BE2C (cell line): ENCODE measurements around the gene SNX9.

ENCODE experiments used
- DNase-seq: peaks from one replicate; pipeline ENCODE4 v3.0.0-alpha.2; 2020
- H3K27me3 ChIP-seq: fragments of 250-450 bp; sonication (Bioruptor Pico); 2 replicates; pipeline ENCODE4 v1.5.1; 2020; ENCODE audit warnings: mild to moderate bottlenecking
- H3K36me3 ChIP-seq: fragments of 250-450 bp; sonication (Bioruptor Pico); 2 replicates; pipeline ENCODE4 v1.5.1; 2020; ENCODE audit warnings: mild to moderate bottlenecking
- H3K4me1 ChIP-seq: fragments of 250-450 bp; sonication (Bioruptor Pico); 2 replicates; pipeline ENCODE4 v1.5.1; 2020
- H3K4me3 ChIP-seq: 2 replicates; pipeline ENCODE4 v1.5.1; 2011; ENCODE audit warnings: low read depth, low read length
- H3K9me3 ChIP-seq: fragments of 250-450 bp; sonication (Bioruptor Pico); 2 replicates; pipeline ENCODE4 v1.5.1; 2020
- CTCF ChIP-seq: IDR thresholded peaks from 2 replicates; pipeline ENCODE4 v1.5.1; 2012; ENCODE audit warnings: mild to moderate bottlenecking, low read depth, low read length

The SNX9 gene

DNA sequence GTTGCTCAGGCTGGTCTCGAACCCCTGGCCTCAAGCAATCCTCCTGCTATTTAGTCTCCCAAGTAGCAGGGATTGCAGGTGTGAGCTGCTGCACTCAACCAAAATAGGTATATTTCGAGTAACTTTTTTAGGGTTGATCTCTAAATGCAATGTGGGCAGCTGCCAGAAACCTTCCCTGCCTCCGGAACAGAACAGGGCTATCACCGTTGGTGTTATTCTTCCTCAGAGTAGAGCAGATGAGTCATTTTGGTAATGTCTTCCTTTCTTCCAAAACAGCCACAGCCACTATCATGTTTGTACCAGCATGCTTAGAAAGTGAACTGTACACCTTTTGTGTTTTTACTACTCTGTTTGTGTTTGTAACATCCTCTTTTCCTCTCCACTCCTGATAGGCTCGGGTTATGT is 44.1 kb downstream of the SNX9 start:
- no peak for DNase-seq
- no peak for TF ChIP-seq CTCF
- no peak overlapping the region for H3K4me3 ChIP-seq
- no peaks in the 10 kb centered on the region; the same call in 1 of the 2 replicates for H3K36me3 ChIP-seq
- no peaks in the 10 kb centered on the region for H3K27me3 ChIP-seq
- H3K9me3 ChIP-seq, result no peaks in the 10 kb centered on the region
- H3K4me1 ChIP-seq, result peaks cover 10% of the 10 kb centered on the region

- no peaks in the 10 kb centered on the region for H3K9me3 ChIP-seq
- no peak for DNase-seq
- H3K36me3 ChIP-seq, result no peaks in the 10 kb centered on the region; the same call in 1 of the 2 replicates
- no peak overlapping the region for H3K4me3 ChIP-seq
- TF ChIP-seq CTCF, result no peak
- no peaks in the 10 kb centered on the region for H3K27me3 ChIP-seq
- H3K4me1 ChIP-seq, result peaks cover 6% of the 10 kb centered on the region
Observed at GRCh38 chr6:157867981-157868380, 44.9 kb downstream of the SNX9 start.

DNA sequence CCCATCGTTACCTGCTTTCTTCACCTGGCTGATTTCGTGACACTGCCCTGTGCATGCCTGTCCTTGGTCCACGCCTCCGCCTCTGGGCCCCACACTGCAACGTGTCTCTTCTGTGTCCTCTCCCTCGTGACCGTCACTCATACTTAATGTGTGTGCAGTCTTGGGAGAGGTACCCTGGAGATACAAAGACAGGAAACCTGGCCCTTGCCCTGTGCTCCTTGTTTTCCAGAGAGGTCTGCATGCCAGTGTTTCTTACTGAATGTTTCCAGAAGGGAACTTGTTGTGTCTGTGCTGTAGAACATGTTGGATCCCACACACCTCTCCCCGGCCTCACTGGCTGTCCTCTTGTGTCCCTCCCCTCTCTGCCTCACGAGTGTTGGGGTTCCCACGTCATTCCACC is 45.8 kb downstream of the SNX9 start:
- TF ChIP-seq CTCF, result no peak
- H3K4me1 ChIP-seq, result no peaks in the 10 kb centered on the region

GRCh38 chr6:157869673-157870302 is 46.7 kb downstream of the SNX9 start:
- H3K36me3 ChIP-seq, result peaks cover 6% of the 10 kb centered on the region; the same call in 1 of the 2 replicates

More for the DNA sequence above, 45.8 kb downstream of the SNX9 start:
- H3K36me3 ChIP-seq, result no peaks in the 10 kb centered on the region; the same call in 1 of the 2 replicates
- no peaks in the 10 kb centered on the region for H3K9me3 ChIP-seq
- H3K4me3 ChIP-seq, result no peak overlapping the region
- no peaks in the 10 kb centered on the region for H3K27me3 ChIP-seq
- no peak for DNase-seq

DNA sequence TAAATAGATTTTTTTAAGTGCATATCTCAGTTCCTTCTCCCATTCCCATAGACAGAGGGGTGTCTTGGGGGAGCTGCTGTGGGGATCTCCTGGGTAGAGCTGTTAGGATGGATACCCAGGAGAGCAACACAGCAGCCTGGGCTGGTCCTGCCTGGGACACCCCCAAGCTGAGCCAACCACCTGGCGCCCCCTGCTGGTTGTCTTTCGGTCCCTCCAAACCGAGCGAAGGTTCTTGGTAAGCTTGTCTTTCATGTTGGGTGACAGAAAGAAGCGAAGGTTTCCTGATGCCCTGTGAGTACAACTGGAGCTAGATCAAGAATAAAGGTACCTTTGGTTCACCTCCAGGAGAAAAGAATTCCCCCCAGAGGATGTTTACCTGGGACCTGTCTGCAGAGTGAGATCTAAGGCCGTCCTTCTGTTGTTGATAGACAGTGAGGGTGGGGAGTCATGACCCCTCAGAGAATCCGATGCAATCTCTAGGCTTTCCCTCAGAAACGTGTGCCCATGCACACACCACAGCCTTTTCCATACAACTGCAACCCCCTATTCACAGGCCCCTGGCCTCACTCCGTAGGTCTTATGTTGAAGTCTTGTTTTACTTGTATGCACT is 50.8 kb downstream of the SNX9 start:
- Histone ChIP-seq H3K4me3 (no peak overlapping the region), H3K27me3 (no peaks in the 10 kb centered on the region), H3K4me1 (no peaks in the 10 kb centered on the region), H3K36me3 (peaks cover 6% of the 10 kb centered on the region; the same call in 1 of the 2 replicates), H3K9me3 (no peaks in the 10 kb centered on the region)
- peak; percentile 82 for DNase-seq
- peak; percentile 92 for TF ChIP-seq CTCF

More at GRCh38 chr6:157869673-157870302, 46.7 kb downstream of the SNX9 start:
- no peak for TF ChIP-seq CTCF
- Histone ChIP-seq H3K4me1 (no peaks in the 10 kb centered on the region), H3K4me3 (no peak overlapping the region), H3K9me3 (no peaks in the 10 kb centered on the region), H3K27me3 (no peaks in the 10 kb centered on the region)
- no peak for DNase-seq

DNA sequence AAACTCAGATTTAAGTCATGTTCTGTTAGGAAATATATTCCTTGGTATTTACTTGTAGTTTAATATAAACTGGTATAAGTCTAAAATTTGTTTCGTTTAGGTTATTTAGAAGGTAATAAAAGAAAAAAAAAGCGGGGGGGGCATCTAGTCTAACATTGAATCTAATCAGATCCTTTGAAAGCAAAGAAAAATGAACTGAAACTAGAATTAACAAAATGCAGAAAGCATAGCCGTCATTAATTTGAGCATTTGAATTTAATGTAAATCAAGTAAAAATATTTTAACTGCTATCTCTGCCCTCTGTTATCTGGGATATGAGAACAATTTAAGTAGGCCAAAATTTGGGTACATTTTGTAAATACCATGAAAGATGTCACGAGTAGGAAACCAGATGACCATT is 54.1 kb downstream of the SNX9 start:
- H3K9me3 ChIP-seq, result no peaks in the 10 kb centered on the region
- 0 out of 2 replicates have a peak, but pooled peaks cover 6% of the 10 kb centered on the region for H3K36me3 ChIP-seq
- no peaks in the 10 kb centered on the region for H3K4me1 ChIP-seq
- no peak for DNase-seq
- no peaks in the 10 kb centered on the region for H3K27me3 ChIP-seq
- TF ChIP-seq CTCF, result no peak
- H3K4me3 ChIP-seq, result no peak overlapping the region
